HEK293T (cell line): ENCODE measurements around the gene ESRRB.
"Not testable (repeated sequence)": the region's sequence is repeated elsewhere in the genome, so short reads cannot be mapped to it uniquely, and the experiment has no call there.

Experiments
- CTCF ChIA-PET: fragments of 350-600 bp; formaldehyde crosslinking; extraction: SDS; loops from one replicate; lab custom pipeline; 2021; ENCODE audit warnings: antibody characterized with exemption, inconsistent platforms; lab: Yijun Ruan, JAX
- POLR2A ChIA-PET: fragments of 350-600 bp; formaldehyde crosslinking; extraction: SDS; loops from one replicate; lab custom pipeline; 2020; ENCODE audit warnings: antibody characterized with exemption, inconsistent platforms; lab: Yijun Ruan, JAX
- DNase-seq: peaks from one replicate; pipeline ENCODE4 v3.0.0; 2012; ENCODE audit warnings: mixed read lengths; ENCODE audit errors: extremely low spot score
- ARNT ChIP-seq: fragments of 450-650 bp; IDR thresholded peaks from 2 replicates; pipeline ENCODE4 v1.6.1; 2017; ENCODE audit warnings: mild to moderate bottlenecking
- BHLHE40 ChIP-seq: fragments of 450-650 bp; IDR thresholded peaks from 2 replicates; pipeline ENCODE4 v1.6.1; 2016; ENCODE audit warnings: mild to moderate bottlenecking, moderate library complexity, borderline replicate concordance
- CTBP1 ChIP-seq: fragments of 450-650 bp; IDR thresholded peaks from 2 replicates; pipeline ENCODE4 v1.6.1; 2016; ENCODE audit warnings: borderline replicate concordance
- ELF4 ChIP-seq: fragments of 450-650 bp; IDR thresholded peaks from 2 replicates; pipeline ENCODE4 v1.6.1; 2017; ENCODE audit warnings: antibody characterized with exemption
- FOXA1 ChIP-seq: fragments of 450-650 bp; IDR thresholded peaks from 2 replicates; pipeline ENCODE4 v1.6.1; 2016; ENCODE audit warnings: mild to moderate bottlenecking
- FOXK2 ChIP-seq: fragments of 450-650 bp; IDR thresholded peaks from 2 replicates; pipeline ENCODE4 v1.6.1; 2016; ENCODE audit warnings: mild to moderate bottlenecking
- FOXM1 ChIP-seq: fragments of 450-650 bp; IDR thresholded peaks from 2 replicates; pipeline ENCODE4 v1.6.1; 2017; ENCODE audit warnings: mild to moderate bottlenecking, borderline replicate concordance
- HDGF ChIP-seq: fragments of 450-650 bp; IDR thresholded peaks from 2 replicates; pipeline ENCODE4 v1.6.1; 2017; ENCODE audit warnings: antibody characterized with exemption, borderline replicate concordance
- L3MBTL2 ChIP-seq: fragments of 450-650 bp; conservative IDR thresholded peaks from 2 replicates; pipeline ENCODE4 v1.6.1; 2016; ENCODE audit warnings: mild to moderate bottlenecking
- LEF1 ChIP-seq: fragments of 450-650 bp; IDR thresholded peaks from 2 replicates; pipeline ENCODE4 v1.6.1; 2017; ENCODE audit warnings: mild to moderate bottlenecking, borderline replicate concordance
- NFRKB ChIP-seq: fragments of 450-650 bp; IDR thresholded peaks from 2 replicates; pipeline ENCODE4 v1.6.1; 2016; ENCODE audit warnings: mild to moderate bottlenecking, moderate library complexity
- PKNOX1 ChIP-seq: fragments of 450-650 bp; IDR thresholded peaks from 2 replicates; pipeline ENCODE4 v1.6.1; 2016
- SP1 ChIP-seq: fragments of 450-650 bp; IDR thresholded peaks from 2 replicates; pipeline ENCODE4 v1.6.1; 2017
- SUZ12 ChIP-seq: fragments of 450-650 bp; IDR thresholded peaks from 2 replicates; pipeline ENCODE4 v1.6.1; 2016; ENCODE audit warnings: mild to moderate bottlenecking
- TARDBP ChIP-seq: fragments of 450-650 bp; IDR thresholded peaks from 2 replicates; pipeline ENCODE4 v1.6.1; 2016
- ZNF384 ChIP-seq: fragments of 450-650 bp; IDR thresholded peaks from 2 replicates; pipeline ENCODE4 v1.6.1; 2016

ESRRB gene

DNA sequence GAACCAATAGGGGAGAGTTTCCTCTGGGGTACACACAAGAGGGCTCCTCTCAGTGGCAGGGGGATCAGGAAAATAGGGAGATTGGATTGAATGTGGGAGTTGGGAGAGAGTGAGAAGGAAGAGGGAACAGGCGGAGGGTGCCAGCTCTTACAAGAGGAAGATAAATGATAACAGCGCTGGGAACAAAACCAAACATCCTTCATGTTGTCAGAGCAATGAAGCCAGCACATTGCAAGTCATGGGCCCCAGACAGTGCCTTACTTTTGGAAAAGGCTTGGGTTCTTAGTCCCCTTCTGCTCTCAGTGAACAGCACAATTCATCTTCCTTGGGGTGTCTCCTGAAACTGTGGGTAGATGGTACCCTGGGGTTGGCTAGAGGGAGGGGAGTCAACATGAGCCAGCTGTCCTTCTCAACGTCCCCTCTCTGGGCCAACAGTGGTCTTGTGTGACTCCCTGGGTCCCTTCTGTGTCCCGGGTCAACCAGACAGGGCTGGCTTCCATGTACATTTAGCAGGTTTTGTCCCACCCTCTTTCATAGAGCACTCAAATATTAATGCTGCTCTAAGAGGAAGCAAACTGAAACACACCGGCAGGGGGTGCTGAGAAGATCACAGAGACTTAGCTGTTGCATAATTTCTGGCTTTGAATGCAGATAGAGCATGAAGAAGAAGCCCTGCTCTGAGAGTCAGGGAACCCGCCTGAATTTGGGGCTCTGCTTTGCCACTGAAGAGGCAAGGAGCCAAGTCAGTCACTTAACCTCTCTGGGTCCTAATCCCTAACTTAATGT is 138.5 kb downstream of the ESRRB start:
- POLR2A ChIA-PET = interaction anchor here (0.6 kb wide), 1 partner anchor 141 kb away, joined by 3 read pairs; no protein-coding TSS in a partner anchor
- peak; percentile 67 for DNase-seq
- TF ChIP-seq ELF4 (no peak), NFRKB (no peak), HDGF (no peak), SP1 (no peak), L3MBTL2 (no peak), BHLHE40 (no peak), LEF1 (no peak), SUZ12 (no peak), TARDBP (no peak), CTBP1 (no peak), FOXM1 (no peak), PKNOX1 (no peak), ARNT (no peak), ZNF384 (no peak), FOXA1 (no peak), FOXK2 (no peak)
- CTCF ChIA-PET = interaction anchor here (0.9 to 1.4 kb wide), 9 partner anchors 10 to 48 kb away, joined by 3 to 6 read pairs (median 4); no protein-coding TSS in a partner anchor

GRCh38 chr14:76516884-76517283 is 140.9 kb downstream of the ESRRB start:
- DNase-seq = no peak
- POLR2A ChIA-PET = interaction anchor here (1.2 kb wide), 1 partner anchor 12 kb away, joined by 5 read pairs; no protein-coding TSS in a partner anchor
- CTCF ChIA-PET = no interaction called here
- TF ChIP-seq TARDBP (no peak), PKNOX1 (peak; percentile 21; the same call in 1 of the 2 replicates)

DNA sequence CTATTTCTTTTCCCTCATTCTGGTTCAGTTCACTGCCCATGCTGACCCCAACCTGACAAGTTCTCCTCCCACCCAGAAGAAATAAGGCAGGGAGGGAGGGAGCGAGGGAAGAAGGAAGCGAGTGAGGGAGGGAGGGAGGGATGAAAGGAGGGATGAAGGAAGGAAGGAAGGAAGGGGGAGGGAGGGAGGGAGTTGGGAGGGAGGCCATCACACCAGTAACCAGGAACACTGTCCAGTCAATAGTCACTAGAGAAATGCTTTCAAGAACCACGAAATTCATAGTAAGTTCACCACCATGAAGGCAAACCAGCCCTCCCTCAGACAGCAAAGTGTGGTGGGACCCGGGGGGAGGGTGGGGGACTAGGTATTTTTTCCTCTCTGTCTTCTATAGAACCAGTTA is 142.4 kb downstream of the ESRRB start:
- CTCF ChIA-PET = no interaction called here
- DNase-seq = no peak
- TF ChIP-seq PKNOX1 (no peak), ELF4 (no peak)
- POLR2A ChIA-PET = no interaction called here

GRCh38 chr14:76525106-76525821 is 149.3 kb downstream of the ESRRB start:
- TF ChIP-seq TARDBP = no peak
- TF ChIP-seq SUZ12 = no peak
- no peak for TF ChIP-seq CTBP1
- TF ChIP-seq HDGF = no peak
- no peak for TF ChIP-seq FOXA1
- no peak for TF ChIP-seq L3MBTL2
- no peak for DNase-seq
- ChIA-PET POLR2A (no interaction called here), CTCF (no interaction called here)

- POLR2A ChIA-PET = no interaction called here
- TF ChIP-seq ARNT (no peak), FOXA1 (no peak), CTBP1 (no peak), TARDBP (no peak), NFRKB (no peak), FOXK2 (no peak), SUZ12 (no peak), HDGF (no peak), PKNOX1 (no peak), L3MBTL2 (no peak), LEF1 (no peak), ZNF384 (no peak), ELF4 (no peak), BHLHE40 (no peak), SP1 (no peak)
- no peak for DNase-seq
- CTCF ChIA-PET = interaction anchor here (0.7 kb wide), 1 partner anchor 120 kb away, joined by 6 read pairs; no protein-coding TSS in a partner anchor
These were observed 155.1 kb downstream of the ESRRB start for GRCh38 chr14:76531085-76531484.

- ChIA-PET POLR2A (no interaction called here), CTCF (no interaction called here)
- peak; percentile 18; the same call in 1 of the 2 replicates for TF ChIP-seq LEF1
- TF ChIP-seq ARNT = no peak
- TF ChIP-seq SUZ12 = no peak
- TF ChIP-seq ELF4 = no peak
- no peak for TF ChIP-seq TARDBP
- peak; percentile 90 for TF ChIP-seq PKNOX1
- TF ChIP-seq CTBP1 = peak; percentile 72
- no peak for TF ChIP-seq HDGF
- no peak for TF ChIP-seq FOXA1
- no peak for TF ChIP-seq BHLHE40
- DNase-seq = peak; percentile 55
These were observed 155.9 kb downstream of the ESRRB start for GRCh38 chr14:76531821-76532318.

DNA sequence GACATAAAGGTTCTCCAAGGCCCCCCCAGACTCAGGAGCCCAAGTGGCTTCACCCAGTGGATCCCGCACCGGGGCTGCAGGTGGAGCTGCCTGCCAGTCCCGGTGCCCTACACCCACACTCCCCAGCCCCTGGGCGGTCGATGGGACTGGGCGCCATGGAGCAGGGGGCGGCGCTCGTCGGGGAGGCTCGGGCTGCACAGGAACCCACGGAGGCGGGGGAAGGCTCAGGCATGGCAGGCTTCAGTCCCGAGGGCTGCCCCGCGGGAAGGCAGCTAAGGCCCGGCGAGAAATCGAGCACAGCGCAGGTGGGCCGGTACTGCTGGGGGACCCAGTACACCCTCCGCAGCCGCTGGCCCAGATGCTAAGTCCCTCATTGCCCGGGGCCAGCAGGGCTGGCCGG is 160.7 kb downstream of the ESRRB start:
- CTCF ChIA-PET, DNase-seq, POLR2A ChIA-PET: not testable (repeated sequence)
